B cell (primary cell): ENCODE data around the gene CCDC201. TPM values are rescaled to one million over a fixed set of nuclear protein-coding genes. Genes with fewer than 3 reads are reported as not detected.

Source experiments
- ATAC-seq: fragments of 200-7000 bp; cut with Tn5 transposase; one replicate; pipeline ENCODE4 v1.10.0; 2021; ENCODE audit warnings: low read depth, mild to moderate bottlenecking, moderate number of reproducible peaks, moderate library complexity
- CTCF ChIA-PET: fragments of 350-600 bp; sonication (Branson Sonifier 250); formaldehyde crosslinking; loops from one replicate; lab custom pipeline; 2021; ENCODE audit warnings: antibody characterized with exemption, inconsistent platforms; lab: Charles Lee
- POLR2A ChIA-PET: fragments of 350-600 bp; sonication (Branson Sonifier 250); formaldehyde crosslinking; loops from one replicate; lab custom pipeline; 2021; ENCODE audit warnings: antibody characterized with exemption; lab: Charles Lee
- DNase-seq: peaks from one replicate; pipeline ENCODE4 v3.0.0; 2013
- H2AFZ ChIP-seq: 2 replicates; pipeline ENCODE4 v1.6.1; 2012; ENCODE audit warnings: mild to moderate bottlenecking, low read depth, low read length; ENCODE audit not compliant: insufficient read depth, poor library complexity, severe bottlenecking
- H3K27ac ChIP-seq, 2 donors: 1 replicate in 1 of 2; 2 replicates in 1 of 2; pipeline ENCODE4 v1.5.1; 2012 to 2013; ENCODE audit warnings: low read length in 2 of 2, mild to moderate bottlenecking in 2 of 2, moderate library complexity in 1 of 2
- H3K27me3 ChIP-seq, 4 experiments: fragments of 200-600 bp in 1 of 4; sonication (generic) in 1 of 4; replicated peaks in 1 of 4; 1 replicate in 2 of 4; 2 replicates in 2 of 4; pipeline versions ENCODE4 v1.6.1 to v1.7.0; 2013 to 2016; ENCODE audit warnings: low read length in 3 of 4, mild to moderate bottlenecking in 2 of 4, mixed read lengths in 1 of 4, moderate library complexity in 1 of 4; ENCODE audit not compliant: insufficient read depth in 4 of 4, control insufficient read depth in 3 of 4; ENCODE audit errors: control extremely low read depth in 1 of 4
- H3K36me3 ChIP-seq, 2 experiments: replicated peaks in 1 of 2; 1 replicate in 1 of 2; 2 replicates in 1 of 2; pipeline versions ENCODE4 v1.6.1 to v1.7.1; 2013; ENCODE audit warnings: low read length in 1 of 2; ENCODE audit not compliant: insufficient read depth in 2 of 2, control insufficient read depth in 1 of 2; ENCODE audit errors: control extremely low read depth in 1 of 2, extremely low read depth in 1 of 2
- H3K4me1 ChIP-seq, 2 donors: fragments of 200-600 bp in 1 of 2; sonication (generic) in 1 of 2; 1 replicate in 1 of 2; 2 replicates in 1 of 2; pipeline versions ENCODE4 v1.5.1 to v1.6.1; 2013 to 2017; ENCODE audit warnings: low read length in 2 of 2; ENCODE audit not compliant: control insufficient read depth in 2 of 2, insufficient read depth in 2 of 2
- H3K4me2 ChIP-seq: replicated peaks from 2 replicates; pipeline ENCODE3; 2012; ENCODE audit warnings: mild to moderate bottlenecking, low read depth, low read length; ENCODE audit not compliant: poor library complexity, severe bottlenecking
- H3K4me3 ChIP-seq, 5 experiments: fragments of 200-600 bp in 1 of 5; sonication (generic) in 1 of 5; 1 replicate in 3 of 5; 2 replicates in 2 of 5; pipeline versions ENCODE4 v1.5.1 to v1.7.0; 2011 to 2016; ENCODE audit warnings: low read length in 4 of 5, mild to moderate bottlenecking in 4 of 5, low read depth in 2 of 5, control low read depth in 1 of 5, moderate library complexity in 1 of 5; ENCODE audit not compliant: insufficient read depth in 1 of 5; ENCODE audit errors: control extremely low read depth in 1 of 5, extremely low read depth in 1 of 5
- H3K79me2 ChIP-seq: fragments of 200-600 bp; sonication (generic); one replicate; pipeline ENCODE4 v1.6.0; 2016; ENCODE audit warnings: low read length; ENCODE audit not compliant: control insufficient read depth, insufficient read depth
- H3K9ac ChIP-seq: fragments of 200-600 bp; sonication (generic); 2 replicates; pipeline ENCODE4 v1.6.1; 2017; ENCODE audit warnings: mild to moderate bottlenecking, low read length, moderate library complexity
- H3K9me3 ChIP-seq, 3 donors: one replicate each; pipeline versions ENCODE4 v1.6.1 to v1.7.1; 2013; ENCODE audit warnings: low read length in 2 of 3; ENCODE audit not compliant: control insufficient read depth in 2 of 3, insufficient read depth in 1 of 3; ENCODE audit errors: control extremely low read depth in 1 of 3
- H4K20me1 ChIP-seq: 2 replicates; pipeline ENCODE4 v1.6.0; 2012; ENCODE audit warnings: mild to moderate bottlenecking, low read length; ENCODE audit not compliant: insufficient read depth, control insufficient read depth, poor library complexity, severe bottlenecking
- H3K27ac Mint-ChIP-seq: one replicate; pipeline ENCODE4 v1.8.0; 2021; ENCODE audit warnings: mixed read lengths
- H3K27me3 Mint-ChIP-seq: one replicate; pipeline ENCODE4 v1.8.0; 2021; ENCODE audit warnings: mixed read lengths
- H3K4me1 Mint-ChIP-seq: one replicate; pipeline ENCODE4 v1.8.0; 2021; ENCODE audit warnings: mixed read lengths
- H3K4me3 Mint-ChIP-seq: one replicate; pipeline ENCODE4 v1.8.0; 2021; ENCODE audit warnings: mixed read lengths
- H3K9me3 Mint-ChIP-seq: one replicate; pipeline ENCODE4 v1.8.0; 2022; ENCODE audit warnings: mixed read lengths; ENCODE audit not compliant: insufficient read depth
- EZH2 ChIP-seq: IDR thresholded peaks from 2 replicates; pipeline ENCODE4 v1.6.1; 2012; ENCODE audit warnings: borderline replicate concordance, low read depth, mild to moderate bottlenecking, moderate library complexity, low read length; ENCODE audit not compliant: insufficient read depth, poor library complexity, severe bottlenecking
- WGBS: methylation state at CpG from one replicate; pipeline ENCODE4 v1.1.5; 2013; ENCODE audit warnings: missing lambda C conversion rate; ENCODE audit not compliant: insufficient coverage; 5-methylcytosine and 5-hydroxymethylcytosine counted together
- intact Hi-C: fragments of 100-400 bp; cut with micrococcal nuclease; formaldehyde crosslinking; loops from one replicate; pipeline ENCODE4 v1.10.0; 2022
- polyA plus RNA-seq: library from polyadenylated mRNA; depleted of rRNA; stranded (reverse); fragments of >200 nt; gene quantifications from 2 replicates; pipeline ENCODE4 v1.2.3, GENCODE V29; 2012
- total RNA-seq, 2 donors: library from RNA; stranded (reverse); fragments of 120-200 nt in 1 of 2; gene quantifications; 1 replicate in 1 of 2; 2 replicates in 1 of 2; pipeline versions ENCODE4 v1.2.3 to v1.2.4, GENCODE V29; 2013 to 2022
- TF ChIP-seq, protein P1 (sequence below): fragments of 200-600 bp; IDR thresholded peaks from one replicate; pipeline ENCODE4 v1.8.0; 2022; ENCODE audit warnings: antibody characterized with exemption, mild to moderate bottlenecking

Gene CCDC201
- total and polyA plus RNA-seq, 2 donors (not counting 1 experiment from before 2014, with no cell fraction given): not detected

DNA sequence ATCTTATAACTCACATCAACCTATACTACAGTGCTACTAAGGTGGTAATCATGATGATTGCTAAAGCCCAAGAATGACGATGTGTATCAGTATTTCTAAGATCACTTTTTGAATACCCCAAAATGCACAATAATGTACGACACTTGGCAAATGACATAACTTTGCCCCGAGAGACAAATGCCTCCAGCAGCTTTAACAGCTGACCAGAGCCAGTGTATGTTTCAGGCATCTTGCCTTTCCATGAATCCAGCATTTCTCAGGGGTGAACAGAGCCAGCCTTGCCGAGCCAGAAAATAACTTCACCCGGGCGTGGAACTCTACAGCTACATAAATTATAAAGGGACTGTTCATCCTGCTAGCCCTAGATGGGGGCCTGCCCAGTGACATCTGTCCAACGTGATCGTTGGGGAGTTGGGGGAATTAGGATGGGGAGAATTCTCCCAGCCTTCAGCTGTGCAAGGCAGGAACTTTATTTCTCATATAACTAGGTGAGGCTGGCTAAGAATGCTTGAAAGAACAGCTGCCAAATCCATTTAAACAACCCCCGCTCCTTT is 46.4 kb upstream of the CCDC201 start:
- Mint-ChIP-seq H3K27ac (no peak overlapping the region), H3K27me3 (peaks cover 68% of the 10 kb centered on the region), H3K4me1 (peaks cover 24% of the 10 kb centered on the region), H3K4me3 (no peak overlapping the region), H3K9me3 (no peaks in the 10 kb centered on the region)
- Histone ChIP-seq H4K20me1 (no peaks in the 10 kb centered on the region), H2AFZ (no peak overlapping the region), H3K36me3 (no peaks in the 10 kb centered on the region), H3K9me3 (no peaks in the 10 kb centered on the region), H3K4me2 (no peak overlapping the region), H3K4me1 (peaks cover 21 to 23% of the 10 kb centered on the region in 2 donors), H3K79me2 (no peaks in the 10 kb centered on the region), H3K4me3 (no peak overlapping the region), H3K27me3 (peaks cover 0 to 63% (median 45%) of the 10 kb centered on the region in 4 experiments), H3K27ac (no peak overlapping the region), H3K9ac (no peak overlapping the region)
- ChIA-PET CTCF (interaction anchor here (4.2 kb wide), 1 partner anchor 1260 kb away, joined by 46 read pairs; no protein-coding TSS in a partner anchor), POLR2A (no interaction called here)
- ATAC-seq (no peak), DNase-seq (no peak)
- intact Hi-C loops: no loop called here
- 68% methylated on average over 5 of the region's 9 CpGs for WGBS
- TF ChIP-seq, protein P1, sequence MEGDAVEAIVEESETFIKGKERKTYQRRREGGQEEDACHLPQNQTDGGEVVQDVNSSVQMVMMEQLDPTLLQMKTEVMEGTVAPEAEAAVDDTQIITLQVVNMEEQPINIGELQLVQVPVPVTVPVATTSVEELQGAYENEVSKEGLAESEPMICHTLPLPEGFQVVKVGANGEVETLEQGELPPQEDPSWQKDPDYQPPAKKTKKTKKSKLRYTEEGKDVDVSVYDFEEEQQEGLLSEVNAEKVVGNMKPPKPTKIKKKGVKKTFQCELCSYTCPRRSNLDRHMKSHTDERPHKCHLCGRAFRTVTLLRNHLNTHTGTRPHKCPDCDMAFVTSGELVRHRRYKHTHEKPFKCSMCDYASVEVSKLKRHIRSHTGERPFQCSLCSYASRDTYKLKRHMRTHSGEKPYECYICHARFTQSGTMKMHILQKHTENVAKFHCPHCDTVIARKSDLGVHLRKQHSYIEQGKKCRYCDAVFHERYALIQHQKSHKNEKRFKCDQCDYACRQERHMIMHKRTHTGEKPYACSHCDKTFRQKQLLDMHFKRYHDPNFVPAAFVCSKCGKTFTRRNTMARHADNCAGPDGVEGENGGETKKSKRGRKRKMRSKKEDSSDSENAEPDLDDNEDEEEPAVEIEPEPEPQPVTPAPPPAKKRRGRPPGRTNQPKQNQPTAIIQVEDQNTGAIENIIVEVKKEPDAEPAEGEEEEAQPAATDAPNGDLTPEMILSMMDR: no peak
- no peak for TF ChIP-seq EZH2

DNA sequence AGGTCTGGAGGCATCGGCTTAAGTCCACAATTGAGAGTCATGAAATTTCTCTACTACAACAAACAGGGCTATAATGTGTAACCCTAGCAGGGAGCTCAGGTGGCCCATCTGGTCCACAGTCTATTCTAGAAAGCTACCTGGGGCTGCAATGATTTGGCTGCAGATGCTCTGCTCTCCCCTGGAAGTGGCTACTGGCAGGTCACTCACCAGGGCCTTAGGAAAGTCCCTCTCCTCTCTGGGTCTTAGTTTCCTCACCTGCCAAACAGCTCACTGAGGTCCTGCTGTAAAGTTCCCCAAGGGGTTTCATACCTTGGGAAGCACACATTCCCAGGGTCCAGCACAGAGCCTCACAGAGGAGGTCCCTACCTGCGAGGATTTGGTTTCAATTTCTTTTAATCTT is 45.7 kb upstream of the CCDC201 start:
- H3K4me3 Mint-ChIP-seq: no peak overlapping the region

More for the DNA sequence above, 45.7 kb upstream of the CCDC201 start:
- ChIA-PET CTCF (interaction anchor here (0.8 to 4.2 kb wide), 4 partner anchors 16 to 1336 kb away, joined by 3 to 46 read pairs (median 10); no protein-coding TSS in a partner anchor), POLR2A (no interaction called here)
- peaks cover 62% of the 10 kb centered on the region for H3K27me3 Mint-ChIP-seq
- H3K9me3 Mint-ChIP-seq: no peaks in the 10 kb centered on the region
- H3K79me2 ChIP-seq: no peaks in the 10 kb centered on the region
- H3K9ac ChIP-seq: no peak overlapping the region
- H3K36me3 ChIP-seq: no peaks in the 10 kb centered on the region
- H3K4me1 ChIP-seq: peaks cover 21 to 23% of the 10 kb centered on the region in 2 donors
- H3K4me1 Mint-ChIP-seq: peaks cover 24% of the 10 kb centered on the region
- DNase-seq: no peak
- no peak overlapping the region for H3K4me2 ChIP-seq
- no peak overlapping the region for H3K27ac ChIP-seq
- peaks cover 0 to 59% (median 42%) of the 10 kb centered on the region in 4 experiments for H3K27me3 ChIP-seq
- H4K20me1 ChIP-seq: no peaks in the 10 kb centered on the region
- 100% methylated on average over 1 of the region's 2 CpGs for WGBS
- TF ChIP-seq, protein P1: no peak
- no peak for TF ChIP-seq EZH2
- H3K9me3 ChIP-seq: no peaks in the 10 kb centered on the region
- no peak overlapping the region for H3K4me3 ChIP-seq
- H3K27ac Mint-ChIP-seq: no peak overlapping the region
- ATAC-seq: no peak
- H2AFZ ChIP-seq: no peak overlapping the region
- intact Hi-C loops: no loop called here
